ENCODE measurements around the gene TIMP4.
A peak's percentile ranks its signal among the peaks of the same experiment; 100 is the strongest.

TIMP4 gene

GRCh38 chr3:12196684-12197083, 38.0 kb upstream of the TIMP4 start:
- no peak for DNase-seq
- Histone ChIP-seq H3K27ac (no peak overlapping the region), H3K36me3 (replicated peaks) (no peaks in the 10 kb centered on the region), H3K27me3 (replicated peaks) (no peaks in the 10 kb centered on the region), H3K4me3 (ENCODE audit: low read depth, low read length) (no peak overlapping the region)
- in situ Hi-C loops (cut with HindIII; ENCODE audit: low pct_ligation_motif_present, low sequenced_read_pairs): loop anchor here (25.0 kb wide), 1 partner anchor 266 kb away; no protein-coding TSS in a partner anchor
- TF ChIP-seq CTCF (IDR thresholded peaks at IDR 0.05; ENCODE audit: low read depth, low read length, missing control alignments): no peak

GRCh38 chr3:12195231-12195630, 36.5 kb upstream of the TIMP4 start:
- no peak for TF ChIP-seq CTCF (IDR thresholded peaks at IDR 0.05; ENCODE audit: low read depth, low read length, missing control alignments)
- Histone ChIP-seq H3K4me3 (ENCODE audit: low read depth, low read length) (no peak overlapping the region), H3K36me3 (replicated peaks) (no peaks in the 10 kb centered on the region), H3K27ac (no peak overlapping the region), H3K27me3 (replicated peaks) (no peaks in the 10 kb centered on the region)
- in situ Hi-C loops (cut with HindIII; ENCODE audit: low pct_ligation_motif_present, low sequenced_read_pairs): loop anchor here (25.0 kb wide), 1 partner anchor 267 kb away; no protein-coding TSS in a partner anchor
- no peak for DNase-seq

DNA sequence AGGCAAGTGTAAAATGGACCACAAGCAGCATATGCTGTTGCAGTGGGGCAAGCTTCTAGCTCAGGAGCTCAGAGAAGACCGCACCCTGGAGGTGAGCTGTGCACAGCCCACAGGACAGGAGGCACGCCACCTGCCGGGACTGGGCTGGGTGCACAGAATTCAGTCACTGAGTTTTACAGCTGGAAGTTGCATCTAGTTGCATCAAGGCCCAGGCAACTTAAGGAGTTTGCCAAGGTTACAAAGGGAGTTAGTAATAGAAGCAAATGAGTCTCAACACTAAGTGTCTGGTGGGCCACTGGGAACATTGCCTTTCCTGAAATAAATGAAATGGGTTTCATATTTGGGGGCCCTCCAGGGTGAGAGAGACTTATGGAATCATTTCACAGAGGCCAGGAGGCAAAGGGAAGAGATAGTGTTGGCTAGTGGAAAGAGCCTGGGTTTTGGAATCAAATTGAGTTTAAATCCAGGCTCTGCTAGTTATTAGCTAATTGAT, 36.0 kb upstream of the TIMP4 start:
- no peak overlapping the region for H3K4me3 ChIP-seq (ENCODE audit: low read depth, low read length)
- no peak for DNase-seq
- H3K27ac ChIP-seq: peak overlapping the region; percentile 80
- in situ Hi-C loops (cut with HindIII; ENCODE audit: low pct_ligation_motif_present, low sequenced_read_pairs): loop anchor here (25.0 kb wide), 1 partner anchor 268 kb away; no protein-coding TSS in a partner anchor
- TF ChIP-seq CTCF (IDR thresholded peaks at IDR 0.05; ENCODE audit: low read depth, low read length, missing control alignments): no peak
- no peaks in the 10 kb centered on the region for H3K27me3 ChIP-seq (replicated peaks)
- no peaks in the 10 kb centered on the region for H3K36me3 ChIP-seq (replicated peaks)

GRCh38 chr3:12194209-12194608, 35.5 kb upstream of the TIMP4 start:
- H3K27ac ChIP-seq: peak overlapping the region; percentile 80
- no peaks in the 10 kb centered on the region for H3K27me3 ChIP-seq (replicated peaks)
- H3K36me3 ChIP-seq (replicated peaks): no peaks in the 10 kb centered on the region
- TF ChIP-seq CTCF (IDR thresholded peaks at IDR 0.05; ENCODE audit: low read depth, low read length, missing control alignments): no peak
- peak; percentile 48 for DNase-seq
- H3K4me3 ChIP-seq (ENCODE audit: low read depth, low read length): no peak overlapping the region
- in situ Hi-C loops (cut with HindIII; ENCODE audit: low pct_ligation_motif_present, low sequenced_read_pairs): loop anchor here (25.0 kb wide), 1 partner anchor 268 kb away; no protein-coding TSS in a partner anchor

GRCh38 chr3:12193485-12194165, 34.9 kb upstream of the TIMP4 start:
- no peaks in the 10 kb centered on the region for H3K36me3 ChIP-seq (replicated peaks)
- no peaks in the 10 kb centered on the region for H3K27me3 ChIP-seq (replicated peaks)
- in situ Hi-C loops (cut with HindIII; ENCODE audit: low pct_ligation_motif_present, low sequenced_read_pairs): loop anchor here (25.0 kb wide), 1 partner anchor 269 kb away; no protein-coding TSS in a partner anchor
- peak; percentile 97 for DNase-seq
- TF ChIP-seq CTCF (IDR thresholded peaks at IDR 0.05; ENCODE audit: low read depth, low read length, missing control alignments): no peak
- no peak overlapping the region for H3K4me3 ChIP-seq (ENCODE audit: low read depth, low read length)
- H3K27ac ChIP-seq: peak overlapping the region; percentile 80
